ENCODE measurements around the gene ARHGDIA. TPM values are rescaled to one million over a fixed set of nuclear protein-coding genes. Genes with fewer than 3 reads are reported as not detected.

Gene ARHGDIA
- total RNA-seq, 4 donors from 2014 or later: 157 to 202 (median 180) TPM

DNA sequence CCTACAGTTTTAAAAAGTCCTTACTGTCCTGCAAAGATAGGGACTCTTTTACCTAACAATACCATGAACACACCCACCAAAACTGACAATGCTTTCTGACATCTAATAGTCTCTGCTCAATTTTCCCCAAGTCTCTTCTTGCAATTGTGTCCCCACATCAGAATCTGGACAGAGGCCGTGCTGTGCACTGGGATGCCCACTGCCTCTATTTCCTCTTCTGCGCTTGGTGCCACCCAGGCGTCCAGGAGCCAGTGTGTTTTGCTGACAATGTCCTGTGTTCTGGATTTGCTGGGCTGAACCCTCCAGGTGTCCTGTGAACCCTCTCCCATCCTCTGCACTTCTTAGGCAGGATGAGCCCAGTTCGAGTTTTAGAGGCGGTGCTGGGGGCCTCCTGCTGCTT is 6.4 kb upstream of the ARHGDIA start:
- H3K27me3 ChIP-seq: no peaks in the 10 kb centered on the region
- no peak overlapping the region for H3K4me3 ChIP-seq
- no peaks in the 10 kb centered on the region for H3K9me3 ChIP-seq
- 99% methylated on average over 5 of the region's 5 CpGs for WGBS
- peaks cover 22% of the 10 kb centered on the region for H3K36me3 ChIP-seq
- H3K4me1 ChIP-seq: peaks cover 7% of the 10 kb centered on the region
- TF ChIP-seq POLR2AphosphoS5 (IDR thresholded peaks at IDR 0.05) (no peak), EP300 (IDR thresholded peaks at IDR 0.05) (no peak), POLR2A (IDR thresholded peaks at IDR 0.05) (no peak)
- TF ChIP-seq, protein P1, sequence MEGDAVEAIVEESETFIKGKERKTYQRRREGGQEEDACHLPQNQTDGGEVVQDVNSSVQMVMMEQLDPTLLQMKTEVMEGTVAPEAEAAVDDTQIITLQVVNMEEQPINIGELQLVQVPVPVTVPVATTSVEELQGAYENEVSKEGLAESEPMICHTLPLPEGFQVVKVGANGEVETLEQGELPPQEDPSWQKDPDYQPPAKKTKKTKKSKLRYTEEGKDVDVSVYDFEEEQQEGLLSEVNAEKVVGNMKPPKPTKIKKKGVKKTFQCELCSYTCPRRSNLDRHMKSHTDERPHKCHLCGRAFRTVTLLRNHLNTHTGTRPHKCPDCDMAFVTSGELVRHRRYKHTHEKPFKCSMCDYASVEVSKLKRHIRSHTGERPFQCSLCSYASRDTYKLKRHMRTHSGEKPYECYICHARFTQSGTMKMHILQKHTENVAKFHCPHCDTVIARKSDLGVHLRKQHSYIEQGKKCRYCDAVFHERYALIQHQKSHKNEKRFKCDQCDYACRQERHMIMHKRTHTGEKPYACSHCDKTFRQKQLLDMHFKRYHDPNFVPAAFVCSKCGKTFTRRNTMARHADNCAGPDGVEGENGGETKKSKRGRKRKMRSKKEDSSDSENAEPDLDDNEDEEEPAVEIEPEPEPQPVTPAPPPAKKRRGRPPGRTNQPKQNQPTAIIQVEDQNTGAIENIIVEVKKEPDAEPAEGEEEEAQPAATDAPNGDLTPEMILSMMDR (IDR thresholded peaks at IDR 0.05): no peak
- no peak overlapping the region for H3K27ac ChIP-seq
- DNase-seq (ENCODE audit: low spot score in 2 of 2): no peak

DNA sequence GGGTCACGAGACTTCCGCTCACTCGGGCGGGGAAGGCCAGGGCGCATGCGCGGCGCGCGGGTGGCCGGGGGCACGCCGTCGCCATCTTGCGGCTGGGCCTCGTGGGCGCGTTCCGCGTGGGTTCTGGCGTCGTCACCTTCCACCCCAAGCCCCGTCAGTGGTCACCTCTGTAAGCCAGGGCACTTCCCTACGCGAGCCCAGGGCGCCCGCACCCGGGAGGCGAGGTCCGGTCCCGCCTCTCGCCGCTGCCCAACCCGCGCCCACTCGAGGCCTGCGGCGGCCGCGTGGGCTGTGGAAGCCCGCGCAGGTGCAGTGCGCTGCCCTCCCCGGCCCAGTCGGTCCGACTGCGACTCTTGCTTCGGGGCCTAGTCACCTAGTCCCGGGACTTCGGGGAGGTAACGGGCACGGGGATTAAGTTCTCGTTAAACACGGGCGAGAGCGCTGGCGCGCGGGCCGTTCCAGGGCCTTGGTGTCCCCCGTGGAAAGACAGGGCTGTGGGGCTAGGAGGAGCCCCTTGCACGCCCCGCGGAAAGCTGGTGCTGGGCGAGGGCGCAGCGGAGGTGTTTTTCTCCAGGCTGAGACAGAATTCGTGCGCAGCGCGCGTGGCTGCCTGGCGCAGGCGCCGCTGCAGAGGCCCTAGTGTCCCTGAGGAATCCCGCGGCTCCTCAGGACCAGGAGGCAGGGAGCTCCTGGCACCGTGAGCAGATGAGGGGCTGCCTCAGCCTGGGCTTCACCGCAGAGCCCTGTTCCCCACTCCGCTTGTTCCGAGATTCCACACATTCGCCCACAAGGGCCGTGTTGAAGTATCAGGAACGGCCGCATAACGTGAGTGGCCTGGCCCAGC is 472 bp upstream of the ARHGDIA start:
- Histone ChIP-seq H3K27ac (peak overlapping the region; percentile 99), H3K27me3 (no peaks in the 10 kb centered on the region), H3K4me1 (peaks cover 54% of the 10 kb centered on the region), H3K36me3 (peaks cover 22% of the 10 kb centered on the region), H3K4me3 (peak overlapping the region; percentile 82), H3K9me3 (no peaks in the 10 kb centered on the region)
- 0% methylated on average over 5 of the region's 86 CpGs for WGBS
- DNase-seq (ENCODE audit: low spot score in 2 of 2): peak in 1 of 2 donors; percentile 96
- TF ChIP-seq EP300 (IDR thresholded peaks at IDR 0.05) (no peak), POLR2A (IDR thresholded peaks at IDR 0.05) (peak; percentile 82 to 94), POLR2AphosphoS5 (IDR thresholded peaks at IDR 0.05) (peak; percentile 92 to 99 (median 98))
- TF ChIP-seq, protein P1 (IDR thresholded peaks at IDR 0.05): peak in 1 of 2 donors; percentile 32

DNA sequence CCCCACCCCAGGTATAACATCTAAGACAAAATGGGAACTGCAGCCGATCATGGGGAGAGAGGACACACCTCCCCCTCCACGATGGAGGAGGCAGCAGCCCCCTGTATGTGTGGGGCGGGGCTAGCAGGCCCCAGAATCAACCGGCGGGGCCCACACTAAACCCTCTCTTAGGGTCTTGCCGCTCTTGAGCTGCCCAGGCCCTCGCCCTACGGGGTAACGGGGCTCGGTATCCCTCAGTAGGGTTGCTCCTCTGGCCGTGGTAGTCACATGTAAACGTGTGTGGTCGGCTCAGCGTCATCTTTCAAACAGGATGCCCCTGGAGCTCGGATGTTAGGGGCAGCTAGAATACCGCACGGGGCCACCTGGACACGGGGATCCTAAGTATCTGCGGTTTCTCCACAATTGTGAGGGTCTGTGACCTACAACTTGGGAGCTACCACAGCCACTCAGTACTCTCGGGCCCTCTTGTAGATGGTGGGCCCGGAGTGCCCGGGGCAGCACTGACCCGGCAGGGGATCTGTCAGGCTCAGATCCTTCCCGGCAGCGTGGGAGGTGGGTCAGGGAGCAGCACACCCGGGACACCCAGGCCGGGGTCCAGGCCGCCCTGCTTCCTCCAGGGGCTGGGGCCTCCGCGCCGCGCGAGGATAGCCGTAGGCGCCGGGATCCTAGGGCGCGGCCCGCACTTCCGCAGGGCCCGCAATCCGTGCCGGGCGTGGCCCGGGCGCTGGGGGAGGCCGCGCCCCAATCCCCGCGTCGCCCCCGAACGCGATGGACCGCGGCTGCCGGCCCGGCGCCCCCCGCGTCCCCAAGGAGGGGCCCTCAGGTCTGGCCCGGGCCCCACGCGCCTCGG is 781 bp downstream of the ARHGDIA start:
- Histone ChIP-seq H3K4me1 (peaks cover 64% of the 10 kb centered on the region), H3K27ac (peak overlapping the region; percentile 99), H3K9me3 (no peaks in the 10 kb centered on the region), H3K36me3 (peaks cover 22% of the 10 kb centered on the region), H3K27me3 (no peaks in the 10 kb centered on the region), H3K4me3 (peak overlapping the region; percentile 82)
- peak in 1 of 2 donors; percentile 78 for DNase-seq (ENCODE audit: low spot score in 2 of 2)
- TF ChIP-seq POLR2A (IDR thresholded peaks at IDR 0.05) (no peak), EP300 (IDR thresholded peaks at IDR 0.05) (no peak), POLR2AphosphoS5 (IDR thresholded peaks at IDR 0.05) (peak in 1 of 3 donors; percentile 48)
- TF ChIP-seq, protein P1 (IDR thresholded peaks at IDR 0.05): no peak
- WGBS: 7% methylated on average over 18 of the region's 65 CpGs

DNA sequence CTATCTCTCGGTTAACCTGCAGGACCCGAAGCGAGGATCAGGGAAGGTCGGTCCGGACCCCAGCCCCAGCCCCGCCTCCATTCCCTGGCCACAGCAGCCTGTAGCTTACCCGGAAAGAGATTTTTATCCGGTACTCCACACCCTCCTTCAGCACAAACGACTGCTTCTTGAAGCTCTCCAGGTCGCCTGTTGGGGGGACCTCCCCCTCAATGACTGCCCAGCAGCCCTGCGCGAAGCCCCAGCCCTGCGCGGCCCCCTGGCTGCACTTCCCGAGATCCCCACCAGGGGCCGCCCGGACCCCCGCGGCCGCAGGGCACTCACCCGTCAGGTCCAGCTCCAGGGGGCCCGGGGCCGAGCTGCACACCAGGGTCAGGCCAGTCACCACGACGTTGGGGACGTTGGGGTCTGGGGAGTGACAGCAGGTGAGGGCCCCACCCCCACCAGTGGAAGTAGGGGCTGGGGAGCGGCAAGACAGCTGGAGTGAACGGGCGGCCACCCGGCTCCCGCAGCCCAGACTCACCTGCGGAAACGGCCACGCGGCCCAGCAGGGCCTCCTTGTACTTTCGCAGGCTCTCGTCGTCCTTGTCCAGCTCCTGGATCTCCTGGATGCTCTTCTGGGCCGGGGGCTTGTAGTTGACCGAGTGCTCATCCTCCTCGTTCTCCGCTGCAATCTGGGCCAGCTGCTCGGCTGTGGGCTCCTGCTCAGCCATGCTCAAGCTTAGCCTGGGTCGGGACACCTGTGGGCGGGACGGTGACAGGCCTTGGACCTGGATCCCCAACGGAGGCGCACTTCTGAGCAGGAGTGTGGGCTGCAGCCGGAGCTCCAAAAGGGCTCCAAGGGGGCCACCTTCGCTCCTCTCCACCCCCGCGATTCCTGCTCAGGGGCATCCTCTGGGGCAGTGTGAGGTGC is 1.7 kb downstream of the ARHGDIA start:
- DNase-seq (ENCODE audit: low spot score in 2 of 2): peak in 1 of 2 donors; percentile 73
- Histone ChIP-seq H3K9me3 (no peaks in the 10 kb centered on the region), H3K36me3 (peaks cover 22% of the 10 kb centered on the region), H3K27me3 (no peaks in the 10 kb centered on the region), H3K4me3 (peak overlapping the region; percentile 82), H3K27ac (peak overlapping the region; percentile 99), H3K4me1 (peaks cover 64% of the 10 kb centered on the region)
- TF ChIP-seq, protein P1 (IDR thresholded peaks at IDR 0.05): peak; percentile 14 to 83
- no peak for TF ChIP-seq POLR2AphosphoS5 (IDR thresholded peaks at IDR 0.05)
- WGBS: 40% methylated on average over 23 of the region's 52 CpGs
